Esophagus muscularis mucosa (tissue), 4 donors: ENCODE data around the gene FRRS1L. TPM values are rescaled to one million over a fixed set of nuclear protein-coding genes. Genes with fewer than 3 reads are reported as not detected.

Experiments used
- DNase-seq: peaks from one replicate; pipeline ENCODE4 v3.0.0-alpha.2; 2017; ENCODE audit errors: extremely low spot score
- H3K27ac ChIP-seq, 4 donors: fragments of 200-600 bp; sonication (generic); replicated peaks in 1 of 4; 1 replicate in 3 of 4; 2 replicates in 1 of 4; pipeline ENCODE4 v1.5.1; 2016 to 2019; ENCODE audit warnings: mild to moderate bottlenecking in 1 of 4
- H3K27me3 ChIP-seq, 4 donors: fragments of 200-600 bp; sonication (generic); one replicate each; pipeline versions ENCODE4 v1.5.1 to v1.6.0; 2016 to 2019
- H3K36me3 ChIP-seq, 4 donors: fragments of 200-600 bp; sonication (generic); one replicate each; pipeline ENCODE4 v1.5.1; 2016 to 2019
- H3K4me1 ChIP-seq, 4 donors: fragments of 200-600 bp; sonication (generic); one replicate each; pipeline ENCODE4 v1.5.1; 2016 to 2019
- H3K4me3 ChIP-seq, 4 donors: fragments of 200-600 bp; sonication (generic); 1 replicate in 2 of 4; 2 replicates in 2 of 4; pipeline ENCODE4 v1.5.1; 2016 to 2019; ENCODE audit warnings: mild to moderate bottlenecking in 4 of 4, moderate library complexity in 1 of 4
- H3K9me3 ChIP-seq, 4 donors: fragments of 200-600 bp; sonication (generic); 1 replicate in 3 of 4; 2 replicates in 1 of 4; pipeline ENCODE4 v1.5.1; 2016 to 2019
- EP300 ChIP-seq: sonication (generic); formaldehyde crosslinking; IDR thresholded peaks from one replicate; pipeline ENCODE4 v1.6.1; 2017; ENCODE audit warnings: antibody characterized with exemption
- POLR2A ChIP-seq: fragments of 450-650 bp; IDR thresholded peaks from one replicate; pipeline ENCODE4 v1.6.1; 2017; ENCODE audit warnings: antibody characterized with exemption, moderate library complexity, mild to moderate bottlenecking, low read depth
- POLR2AphosphoS5 ChIP-seq, 2 donors: sonication (generic); formaldehyde crosslinking; IDR thresholded peaks; one replicate each; pipeline ENCODE4 v1.6.1; 2017; ENCODE audit warnings: antibody characterized with exemption in 2 of 2
- WGBS: methylation state at CpG from one replicate; pipeline ENCODE4 v1.1.5; 2018; 5-methylcytosine and 5-hydroxymethylcytosine counted together
- intact Hi-C: fragments of 100-400 bp; cut with DNase I; formaldehyde crosslinking; loops from one replicate; pipeline ENCODE4 v1.15.1; 2023
- total RNA-seq, 4 donors: library from RNA; depleted of rRNA; stranded (reverse); fragments of >200 nt; gene quantifications; one replicate each; pipeline versions ENCODE4 v1.1.0 to v1.2.1, GENCODE V29; 2016
- TF ChIP-seq, protein P1 (sequence below), 3 experiments: fragments of 200-600 bp in 2 of 3; fragments of 450-650 bp in 1 of 3; sonication (generic) in 2 of 3; IDR thresholded peaks; one replicate each; pipeline ENCODE4 v1.5.1; 2017 to 2019; ENCODE audit warnings: antibody characterized with exemption in 3 of 3, mild to moderate bottlenecking in 2 of 3, moderate library complexity in 1 of 3

Gene FRRS1L
- total RNA-seq, 4 donors from 2014 or later: 2.5 to 7.6 (median 5.3) TPM

DNA sequence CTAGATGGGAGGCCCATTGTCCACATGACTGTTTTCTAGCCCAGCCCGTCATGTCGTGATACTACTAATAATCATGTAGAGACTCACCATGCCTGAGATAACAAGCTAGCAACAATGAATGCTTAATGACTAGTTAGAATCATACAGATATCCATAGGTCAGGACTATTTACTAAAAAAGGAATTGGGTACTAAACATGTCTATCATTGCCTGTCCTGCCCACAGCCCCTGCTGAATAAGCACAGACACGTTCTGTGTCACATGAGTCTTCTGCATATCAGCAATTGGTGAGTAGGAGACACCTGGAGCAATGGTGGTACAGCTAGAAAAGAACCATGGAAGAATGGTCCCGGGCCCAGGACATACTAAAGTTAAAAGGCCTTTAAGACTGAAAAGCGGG lies 18.0 kb downstream of the FRRS1L start:
- intact Hi-C loops: no loop called here
- no peak for DNase-seq
- H3K27me3 ChIP-seq: no peaks in the 10 kb centered on the region
- no peak overlapping the region for H3K4me3 ChIP-seq
- no peak overlapping the region for H3K27ac ChIP-seq
- H3K4me1 ChIP-seq: no peaks in the 10 kb centered on the region
- TF ChIP-seq POLR2A (no peak), EP300 (no peak), POLR2AphosphoS5 (IDR thresholded peaks at IDR 0.05) (no peak)
- TF ChIP-seq, protein P1, sequence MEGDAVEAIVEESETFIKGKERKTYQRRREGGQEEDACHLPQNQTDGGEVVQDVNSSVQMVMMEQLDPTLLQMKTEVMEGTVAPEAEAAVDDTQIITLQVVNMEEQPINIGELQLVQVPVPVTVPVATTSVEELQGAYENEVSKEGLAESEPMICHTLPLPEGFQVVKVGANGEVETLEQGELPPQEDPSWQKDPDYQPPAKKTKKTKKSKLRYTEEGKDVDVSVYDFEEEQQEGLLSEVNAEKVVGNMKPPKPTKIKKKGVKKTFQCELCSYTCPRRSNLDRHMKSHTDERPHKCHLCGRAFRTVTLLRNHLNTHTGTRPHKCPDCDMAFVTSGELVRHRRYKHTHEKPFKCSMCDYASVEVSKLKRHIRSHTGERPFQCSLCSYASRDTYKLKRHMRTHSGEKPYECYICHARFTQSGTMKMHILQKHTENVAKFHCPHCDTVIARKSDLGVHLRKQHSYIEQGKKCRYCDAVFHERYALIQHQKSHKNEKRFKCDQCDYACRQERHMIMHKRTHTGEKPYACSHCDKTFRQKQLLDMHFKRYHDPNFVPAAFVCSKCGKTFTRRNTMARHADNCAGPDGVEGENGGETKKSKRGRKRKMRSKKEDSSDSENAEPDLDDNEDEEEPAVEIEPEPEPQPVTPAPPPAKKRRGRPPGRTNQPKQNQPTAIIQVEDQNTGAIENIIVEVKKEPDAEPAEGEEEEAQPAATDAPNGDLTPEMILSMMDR (IDR thresholded peaks at IDR 0.05): no peak
- H3K9me3 ChIP-seq: peaks cover 0 to 7% (median 5%) of the 10 kb centered on the region in 4 donors
- no peaks in the 10 kb centered on the region for H3K36me3 ChIP-seq
- WGBS: 90% methylated on average over 5 of the region's 5 CpGs

DNA sequence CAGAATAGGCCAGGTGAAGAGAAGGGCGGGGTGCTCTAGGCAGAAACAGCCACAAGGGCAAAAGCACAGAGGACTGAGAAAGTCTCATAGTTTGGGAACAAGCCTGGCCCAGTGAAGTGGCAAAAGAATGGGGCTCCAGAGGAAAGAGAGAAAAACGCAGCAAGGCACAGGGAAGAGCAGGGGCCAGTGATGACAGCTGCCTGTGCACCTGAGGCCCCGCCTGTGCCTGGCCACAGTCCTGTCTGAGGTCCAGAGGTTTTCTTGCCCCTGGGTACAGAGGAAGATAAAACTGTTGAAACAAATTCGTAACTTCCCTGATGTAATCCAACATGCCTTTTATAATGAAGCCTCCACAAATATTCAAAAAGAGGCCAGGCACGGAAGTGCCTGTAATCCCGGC lies 22.0 kb downstream of the FRRS1L start:
- H3K4me1 ChIP-seq: no peaks in the 10 kb centered on the region
- no peak overlapping the region for H3K27ac ChIP-seq
- intact Hi-C loops: no loop called here
- no peaks in the 10 kb centered on the region for H3K36me3 ChIP-seq
- DNase-seq: peak; percentile 19
- no peak overlapping the region for H3K4me3 ChIP-seq
- H3K27me3 ChIP-seq: no peaks in the 10 kb centered on the region
- H3K9me3 ChIP-seq: no peaks in the 10 kb centered on the region
- no peak for TF ChIP-seq POLR2AphosphoS5 (IDR thresholded peaks at IDR 0.05)
- 90% methylated on average over 6 of the region's 6 CpGs for WGBS

DNA sequence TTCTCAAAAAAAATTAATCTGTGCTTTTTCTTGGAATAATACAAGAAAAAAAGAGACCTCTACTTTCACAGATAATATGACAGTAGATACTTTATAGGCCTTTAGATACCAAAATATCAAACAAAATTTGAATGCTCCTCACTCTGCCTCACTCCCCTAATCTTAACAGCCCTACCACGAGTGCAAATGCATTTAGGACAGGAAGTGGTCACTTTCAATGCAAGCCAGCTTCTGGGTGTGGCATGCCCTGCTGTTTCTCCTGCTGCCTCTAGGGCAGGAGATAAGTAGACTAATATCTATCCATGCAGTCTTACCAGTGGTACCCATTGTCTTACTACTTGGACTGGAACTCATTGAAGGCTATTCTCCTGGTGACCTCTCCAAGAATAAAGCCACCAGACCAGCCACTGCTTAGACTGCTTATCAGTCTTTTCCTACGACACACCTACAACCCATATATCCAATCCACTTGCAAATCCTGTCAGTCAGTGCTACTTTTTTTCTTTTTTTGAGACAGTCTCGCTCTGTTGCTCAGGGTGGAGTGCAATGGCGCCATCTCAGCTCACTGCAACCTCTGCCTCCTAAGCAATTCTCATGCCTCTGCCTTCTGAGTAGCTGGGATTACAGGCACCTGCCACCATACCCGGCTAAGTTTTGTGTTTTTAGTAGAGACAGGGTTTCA lies 23.0 kb downstream of the FRRS1L start:
- Histone ChIP-seq H3K27ac (no peak overlapping the region), H3K4me3 (no peak overlapping the region), H3K36me3 (no peaks in the 10 kb centered on the region), H3K4me1 (no peaks in the 10 kb centered on the region), H3K9me3 (no peaks in the 10 kb centered on the region), H3K27me3 (no peaks in the 10 kb centered on the region)
- intact Hi-C loops: no loop called here
- WGBS: 77% methylated on average over 5 of the region's 5 CpGs
- TF ChIP-seq POLR2A (no peak), EP300 (no peak), POLR2AphosphoS5 (IDR thresholded peaks at IDR 0.05) (no peak)
- TF ChIP-seq, protein P1 (IDR thresholded peaks at IDR 0.05): no peak
- DNase-seq: peak; percentile 60

DNA sequence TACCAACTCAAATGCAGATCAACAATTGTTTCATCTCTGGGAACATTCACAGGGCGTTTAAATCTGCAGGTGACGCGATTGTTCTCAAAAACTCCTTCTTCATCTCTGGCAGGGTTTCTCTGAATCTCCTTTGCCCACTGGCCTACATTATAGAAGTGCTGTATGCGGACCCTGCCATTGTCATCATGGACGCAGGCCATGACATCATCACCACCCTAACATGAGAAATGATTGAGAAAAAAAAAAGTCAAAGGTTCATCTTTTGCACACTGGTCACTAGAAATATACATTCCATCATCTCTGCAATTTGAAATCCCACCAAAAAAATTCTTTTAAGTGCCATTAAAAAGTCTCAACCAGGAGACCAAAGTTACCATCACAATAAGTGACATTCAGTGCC lies 25.7 kb downstream of the FRRS1L start:
- no peaks in the 10 kb centered on the region for H3K9me3 ChIP-seq
- WGBS: 98% methylated on average over 5 of the region's 5 CpGs
- intact Hi-C loops: no loop called here
- no peaks in the 10 kb centered on the region for H3K27me3 ChIP-seq
- H3K4me1 ChIP-seq: no peaks in the 10 kb centered on the region
- no peak for TF ChIP-seq POLR2AphosphoS5 (IDR thresholded peaks at IDR 0.05)
- TF ChIP-seq EP300: no peak
- TF ChIP-seq, protein P1 (IDR thresholded peaks at IDR 0.05): no peak
- TF ChIP-seq POLR2A: no peak
- H3K4me3 ChIP-seq: no peak overlapping the region
- DNase-seq: peak; percentile 21
- H3K36me3 ChIP-seq: no peaks in the 10 kb centered on the region
- H3K27ac ChIP-seq: no peak overlapping the region

DNA sequence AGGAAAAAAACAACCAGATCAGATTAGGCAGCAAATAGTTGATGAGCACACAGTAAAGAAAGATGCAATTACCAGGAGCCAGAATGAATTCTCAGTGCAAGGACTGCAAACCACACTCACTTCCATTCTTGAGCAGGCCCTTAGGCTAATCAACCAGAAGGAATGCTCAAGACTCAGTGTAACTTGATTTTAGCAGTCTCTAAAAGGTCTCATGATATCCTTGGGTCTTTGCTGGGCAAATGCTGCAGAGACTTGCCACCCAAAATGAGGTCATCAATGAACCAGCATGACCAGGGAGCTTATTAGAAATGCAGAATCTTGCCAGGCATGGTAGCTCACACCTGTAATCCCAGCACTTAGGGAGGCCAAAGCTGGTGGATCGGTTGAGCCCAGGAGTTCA lies 27.2 kb downstream of the FRRS1L start:
- intact Hi-C loops: no loop called here
- H3K27me3 ChIP-seq: no peaks in the 10 kb centered on the region
- no peak overlapping the region for H3K4me3 ChIP-seq
- H3K36me3 ChIP-seq: no peaks in the 10 kb centered on the region
- TF ChIP-seq EP300 (no peak), POLR2AphosphoS5 (IDR thresholded peaks at IDR 0.05) (no peak), POLR2A (no peak)
- TF ChIP-seq, protein P1 (IDR thresholded peaks at IDR 0.05): no peak
- no peaks in the 10 kb centered on the region for H3K9me3 ChIP-seq
- no peak overlapping the region for H3K27ac ChIP-seq
- no peaks in the 10 kb centered on the region for H3K4me1 ChIP-seq
- no peak for DNase-seq
- WGBS: 100% methylated on average over 1 of the region's 1 CpG
